SK-N-SH treated with all-trans-retinoic acid at 6 μM for 48 hours (cell line): ENCODE measurements around the gene ST6GALNAC5.

ENCODE experiments used
- ATAC-seq: fragments of 200-7000 bp; cut with Tn5 transposase; 3 replicates; pipeline ENCODE4 v1.9.1; 2020; ENCODE audit warnings: mild to moderate bottlenecking, moderate library complexity
- ARNTL ChIP-seq: fragments of 450-650 bp; formaldehyde crosslinking; IDR thresholded peaks from 2 replicates; pipeline ENCODE4 v1.5.0; 2020; ENCODE audit warnings: low read depth, mild to moderate bottlenecking, moderate library complexity, borderline replicate concordance
- BACH2 ChIP-seq: fragments of 250-450 bp; sonication (Bioruptor Pico); IDR thresholded peaks from 2 replicates; pipeline ENCODE4 v1.9.0; 2021; ENCODE audit warnings: mild to moderate bottlenecking, borderline replicate concordance
- CSDC2 ChIP-seq: fragments of 250-450 bp; sonication (Bioruptor Pico); IDR thresholded peaks from 2 replicates; pipeline ENCODE4 v1.5.0; 2020; ENCODE audit warnings: mild to moderate bottlenecking, moderate library complexity
- ESRRG ChIP-seq: fragments of 250-450 bp; sonication (Bioruptor Pico); IDR thresholded peaks from 2 replicates; pipeline ENCODE4 v1.6.1; 2021; ENCODE audit warnings: mild to moderate bottlenecking
- GLIS3 ChIP-seq: fragments of 250-450 bp; sonication (Bioruptor Pico); IDR thresholded peaks from 2 replicates; pipeline ENCODE4 v1.5.0; 2020; ENCODE audit warnings: mild to moderate bottlenecking, moderate library complexity
- ISL1 ChIP-seq: fragments of 250-450 bp; sonication (Bioruptor Pico); IDR thresholded peaks from 2 replicates; pipeline ENCODE4 v2.1.2; 2022; ENCODE audit warnings: mild to moderate bottlenecking, moderate library complexity
- OSR1 ChIP-seq: fragments of 250-450 bp; sonication (Bioruptor Pico); IDR thresholded peaks from 2 replicates; pipeline ENCODE4 v1.8.0; 2022; ENCODE audit warnings: moderate library complexity, mild to moderate bottlenecking, inconsistent platforms
- PPARA ChIP-seq: fragments of 250-450 bp; sonication (Bioruptor Pico); IDR thresholded peaks from 2 replicates; pipeline ENCODE4 v1.5.0; 2020; ENCODE audit warnings: mild to moderate bottlenecking, borderline replicate concordance
- RARB ChIP-seq: fragments of 250-450 bp; sonication (Bioruptor Pico); IDR thresholded peaks from 2 replicates; pipeline ENCODE4 v1.8.0; 2021; ENCODE audit warnings: mild to moderate bottlenecking, moderate library complexity
- SNAI2 ChIP-seq: fragments of 250-450 bp; sonication (Bioruptor Pico); IDR thresholded peaks from 2 replicates; pipeline ENCODE4 v1.5.0; 2020; ENCODE audit warnings: mild to moderate bottlenecking, moderate library complexity
- TCF4 ChIP-seq: fragments of 250-450 bp; sonication (Bioruptor Pico); IDR thresholded peaks from 2 replicates; pipeline ENCODE4 v1.8.0; 2021; ENCODE audit warnings: mild to moderate bottlenecking, moderate library complexity, borderline replicate concordance
- TOX ChIP-seq: fragments of 250-450 bp; sonication (Bioruptor Pico); IDR thresholded peaks from 2 replicates; pipeline ENCODE4 v1.8.0; 2021; ENCODE audit warnings: mild to moderate bottlenecking, moderate library complexity, borderline replicate concordance
- ZC3H10 ChIP-seq: fragments of 250-450 bp; sonication (Bioruptor Pico); IDR thresholded peaks from 2 replicates; pipeline ENCODE4 v1.5.1; 2021; ENCODE audit warnings: mild to moderate bottlenecking, moderate library complexity
- ZFP3 ChIP-seq: fragments of 250-450 bp; sonication (Bioruptor Pico); IDR thresholded peaks from 2 replicates; pipeline ENCODE4 v1.5.0; 2020; ENCODE audit warnings: mild to moderate bottlenecking, moderate library complexity
- ZNF565 ChIP-seq: fragments of 450-650 bp; formaldehyde crosslinking; conservative IDR thresholded peaks from 2 replicates; pipeline ENCODE4 v1.5.0; 2020; ENCODE audit warnings: low read depth, mild to moderate bottlenecking, moderate library complexity
- ZNF70 ChIP-seq: fragments of 450-650 bp; formaldehyde crosslinking; IDR thresholded peaks from 2 replicates; pipeline ENCODE4 v1.5.0; 2020; ENCODE audit warnings: mild to moderate bottlenecking, moderate library complexity
- ZNF8 ChIP-seq: fragments of 450-650 bp; formaldehyde crosslinking; IDR thresholded peaks from 2 replicates; pipeline ENCODE4 v1.5.0; 2020; ENCODE audit warnings: mild to moderate bottlenecking, moderate library complexity
- TF ChIP-seq, protein P1 (sequence below): fragments of 250-450 bp; sonication (Bioruptor Pico); IDR thresholded peaks from 2 replicates; pipeline ENCODE4 v1.8.0; 2020; ENCODE audit warnings: mild to moderate bottlenecking, moderate library complexity, borderline replicate concordance
- TF ChIP-seq, protein P2 (sequence below): fragments of 250-450 bp; sonication (Bioruptor Pico); IDR thresholded peaks from 2 replicates; pipeline ENCODE4 v1.5.1; 2021; ENCODE audit warnings: mild to moderate bottlenecking, moderate library complexity
- TF ChIP-seq, protein P3 (sequence below): fragments of 250-450 bp; sonication (Bioruptor Pico); IDR thresholded peaks from 2 replicates; pipeline ENCODE4 v1.5.1; 2020; ENCODE audit warnings: low read depth, mild to moderate bottlenecking, moderate library complexity
- TF ChIP-seq, protein P4 (sequence below): fragments of 250-450 bp; sonication (Bioruptor Pico); IDR thresholded peaks from 2 replicates; pipeline ENCODE4 v1.8.0; 2021; ENCODE audit warnings: low read depth, mild to moderate bottlenecking, moderate library complexity, borderline replicate concordance

The ST6GALNAC5 gene

DNA sequence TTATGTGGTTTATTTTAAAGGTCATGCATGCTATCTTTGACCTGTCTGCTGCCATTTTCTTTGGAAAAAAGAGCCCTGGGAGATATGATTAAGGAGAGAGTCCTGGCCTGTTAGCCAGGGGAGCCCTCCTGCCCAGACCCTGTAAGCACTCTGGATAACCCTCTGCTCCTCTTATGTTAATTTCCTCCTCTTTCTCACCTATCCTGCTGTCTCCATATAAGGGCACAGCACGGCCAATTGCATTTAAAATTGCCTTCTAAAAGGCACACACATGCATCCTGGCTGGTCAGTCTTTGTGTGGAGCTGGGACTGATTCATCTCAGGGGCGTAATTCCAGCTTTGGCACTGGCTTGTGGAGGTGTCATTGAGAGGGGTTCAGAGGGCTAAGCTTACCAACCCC lies 158.9 kb downstream of the ST6GALNAC5 start:
- TF ChIP-seq ISL1 (CRISPR knock-in tag) (no peak), ZC3H10 (CRISPR knock-in tag) (no peak), ZNF8 (CRISPR knock-in tag) (no peak), TOX (no peak), ARNTL (CRISPR knock-in tag) (no peak), ZFP3 (no peak), CSDC2 (no peak), ZNF70 (CRISPR knock-in tag) (no peak), OSR1 (CRISPR knock-in tag) (no peak), ZNF565 (CRISPR knock-in tag) (no peak), RARB (CRISPR knock-in tag) (no peak)
- TF ChIP-seq, protein P1, sequence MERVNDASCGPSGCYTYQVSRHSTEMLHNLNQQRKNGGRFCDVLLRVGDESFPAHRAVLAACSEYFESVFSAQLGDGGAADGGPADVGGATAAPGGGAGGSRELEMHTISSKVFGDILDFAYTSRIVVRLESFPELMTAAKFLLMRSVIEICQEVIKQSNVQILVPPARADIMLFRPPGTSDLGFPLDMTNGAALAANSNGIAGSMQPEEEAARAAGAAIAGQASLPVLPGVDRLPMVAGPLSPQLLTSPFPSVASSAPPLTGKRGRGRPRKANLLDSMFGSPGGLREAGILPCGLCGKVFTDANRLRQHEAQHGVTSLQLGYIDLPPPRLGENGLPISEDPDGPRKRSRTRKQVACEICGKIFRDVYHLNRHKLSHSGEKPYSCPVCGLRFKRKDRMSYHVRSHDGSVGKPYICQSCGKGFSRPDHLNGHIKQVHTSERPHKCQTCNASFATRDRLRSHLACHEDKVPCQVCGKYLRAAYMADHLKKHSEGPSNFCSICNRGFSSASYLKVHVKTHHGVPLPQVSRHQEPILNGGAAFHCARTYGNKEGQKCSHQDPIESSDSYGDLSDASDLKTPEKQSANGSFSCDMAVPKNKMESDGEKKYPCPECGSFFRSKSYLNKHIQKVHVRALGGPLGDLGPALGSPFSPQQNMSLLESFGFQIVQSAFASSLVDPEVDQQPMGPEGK = no peak
- TF ChIP-seq, protein P2, sequence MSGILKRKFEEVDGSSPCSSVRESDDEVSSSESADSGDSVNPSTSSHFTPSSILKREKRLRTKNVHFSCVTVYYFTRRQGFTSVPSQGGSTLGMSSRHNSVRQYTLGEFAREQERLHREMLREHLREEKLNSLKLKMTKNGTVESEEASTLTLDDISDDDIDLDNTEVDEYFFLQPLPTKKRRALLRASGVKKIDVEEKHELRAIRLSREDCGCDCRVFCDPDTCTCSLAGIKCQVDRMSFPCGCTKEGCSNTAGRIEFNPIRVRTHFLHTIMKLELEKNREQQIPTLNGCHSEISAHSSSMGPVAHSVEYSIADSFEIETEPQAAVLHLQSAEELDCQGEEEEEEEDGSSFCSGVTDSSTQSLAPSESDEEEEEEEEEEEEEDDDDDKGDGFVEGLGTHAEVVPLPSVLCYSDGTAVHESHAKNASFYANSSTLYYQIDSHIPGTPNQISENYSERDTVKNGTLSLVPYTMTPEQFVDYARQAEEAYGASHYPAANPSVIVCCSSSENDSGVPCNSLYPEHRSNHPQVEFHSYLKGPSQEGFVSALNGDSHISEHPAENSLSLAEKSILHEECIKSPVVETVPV (CRISPR knock-in tag) = no peak
- TF ChIP-seq, protein P3, sequence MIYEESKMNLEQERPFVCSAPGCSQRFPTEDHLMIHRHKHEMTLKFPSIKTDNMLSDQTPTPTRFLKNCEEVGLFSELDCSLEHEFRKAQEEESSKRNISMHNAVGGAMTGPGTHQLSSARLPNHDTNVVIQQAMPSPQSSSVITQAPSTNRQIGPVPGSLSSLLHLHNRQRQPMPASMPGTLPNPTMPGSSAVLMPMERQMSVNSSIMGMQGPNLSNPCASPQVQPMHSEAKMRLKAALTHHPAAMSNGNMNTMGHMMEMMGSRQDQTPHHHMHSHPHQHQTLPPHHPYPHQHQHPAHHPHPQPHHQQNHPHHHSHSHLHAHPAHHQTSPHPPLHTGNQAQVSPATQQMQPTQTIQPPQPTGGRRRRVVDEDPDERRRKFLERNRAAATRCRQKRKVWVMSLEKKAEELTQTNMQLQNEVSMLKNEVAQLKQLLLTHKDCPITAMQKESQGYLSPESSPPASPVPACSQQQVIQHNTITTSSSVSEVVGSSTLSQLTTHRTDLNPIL (CRISPR knock-in tag) = no peak
- ATAC-seq = no peak

DNA sequence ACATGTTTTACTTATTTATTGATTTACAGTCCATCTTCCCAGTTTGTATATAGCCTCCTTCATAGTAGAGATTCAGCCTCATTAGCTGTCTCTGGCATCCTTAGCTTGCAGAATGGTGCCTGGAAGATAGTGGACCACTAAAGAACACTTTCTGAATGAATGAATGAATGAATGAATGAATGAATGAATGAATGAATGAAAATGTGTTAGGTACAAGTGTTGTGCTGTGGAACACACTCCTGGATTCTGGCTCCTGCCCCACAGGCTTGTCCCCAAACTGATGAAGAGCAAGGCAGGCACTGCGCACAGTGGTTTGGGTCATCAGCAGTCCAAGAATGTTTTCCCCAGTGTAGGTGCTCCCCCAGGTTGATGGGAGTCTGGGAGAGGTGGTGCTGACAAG lies 159.4 kb downstream of the ST6GALNAC5 start:
- no peak for ATAC-seq
- no peak for TF ChIP-seq ARNTL (CRISPR knock-in tag)
- no peak for TF ChIP-seq CSDC2
- TF ChIP-seq ZNF565 (CRISPR knock-in tag) = no peak
- no peak for TF ChIP-seq PPARA (CRISPR knock-in tag)
- TF ChIP-seq, all 23 proteins: peak for 0

DNA sequence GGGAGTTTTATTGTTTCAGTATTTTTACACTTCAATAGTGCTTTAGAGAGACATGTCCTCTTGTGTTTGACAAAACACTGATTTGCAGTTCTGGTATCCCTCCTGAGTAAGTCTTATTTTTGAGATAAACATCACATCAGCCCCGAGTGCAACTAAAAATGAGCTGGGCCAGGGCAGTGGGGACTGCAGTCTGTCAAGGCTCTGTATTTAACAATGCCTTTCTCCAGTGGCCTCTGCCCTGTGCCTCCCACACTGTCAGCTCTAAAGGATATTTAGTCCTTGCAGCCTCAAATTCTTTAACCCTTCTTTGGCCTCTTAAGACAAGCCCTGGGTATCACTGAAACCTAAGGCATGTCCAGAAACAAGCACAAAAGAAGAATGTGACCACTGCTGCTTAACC lies 160.6 kb downstream of the ST6GALNAC5 start:
- no peak for ATAC-seq
- no peak for TF ChIP-seq ZNF565 (CRISPR knock-in tag)

DNA sequence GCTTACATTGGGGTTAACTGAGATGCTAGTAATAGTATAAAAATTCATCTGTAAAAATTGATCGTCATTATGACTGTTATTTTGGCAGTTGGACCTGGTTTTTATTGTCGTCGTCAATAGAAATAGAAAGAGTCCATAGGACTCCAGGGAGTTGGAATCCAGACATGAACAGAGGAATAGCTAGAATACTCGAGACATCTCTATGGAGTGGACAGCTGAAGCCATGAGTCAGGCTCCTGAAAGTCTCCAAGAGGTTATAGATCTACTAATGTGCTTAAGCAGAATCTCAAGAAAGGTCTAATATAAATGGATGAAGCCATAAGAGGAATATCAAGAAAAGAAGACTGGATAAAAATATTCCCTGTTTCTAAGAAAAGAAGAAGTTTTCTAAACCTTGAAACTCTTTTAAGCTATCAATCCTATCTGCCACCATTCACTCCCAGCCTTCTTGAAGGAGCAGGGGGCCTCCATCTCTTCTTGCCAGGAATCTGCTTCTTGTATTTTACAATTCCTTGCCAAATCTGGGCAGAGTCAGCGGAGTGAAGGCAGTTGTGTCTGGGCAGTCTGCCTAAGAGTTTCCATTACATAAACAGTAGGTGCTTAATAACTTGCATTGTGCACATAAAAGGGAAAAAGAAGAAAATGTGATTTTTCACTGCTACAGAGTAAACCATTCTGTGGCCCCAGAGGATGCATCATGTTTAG lies 163.3 kb downstream of the ST6GALNAC5 start:
- TF ChIP-seq ESRRG (CRISPR knock-in tag) (no peak), ISL1 (CRISPR knock-in tag) (no peak), ZNF8 (CRISPR knock-in tag) (no peak), BACH2 (CRISPR knock-in tag) (no peak), SNAI2 (no peak), ZNF70 (CRISPR knock-in tag) (no peak), TOX (no peak), RARB (CRISPR knock-in tag) (no peak), GLIS3 (no peak), CSDC2 (no peak), TCF4 (CRISPR knock-in tag) (no peak), ZC3H10 (CRISPR knock-in tag) (no peak)
- TF ChIP-seq, protein P3 (CRISPR knock-in tag) = no peak
- TF ChIP-seq, protein P1 = no peak
- TF ChIP-seq, protein P4, sequence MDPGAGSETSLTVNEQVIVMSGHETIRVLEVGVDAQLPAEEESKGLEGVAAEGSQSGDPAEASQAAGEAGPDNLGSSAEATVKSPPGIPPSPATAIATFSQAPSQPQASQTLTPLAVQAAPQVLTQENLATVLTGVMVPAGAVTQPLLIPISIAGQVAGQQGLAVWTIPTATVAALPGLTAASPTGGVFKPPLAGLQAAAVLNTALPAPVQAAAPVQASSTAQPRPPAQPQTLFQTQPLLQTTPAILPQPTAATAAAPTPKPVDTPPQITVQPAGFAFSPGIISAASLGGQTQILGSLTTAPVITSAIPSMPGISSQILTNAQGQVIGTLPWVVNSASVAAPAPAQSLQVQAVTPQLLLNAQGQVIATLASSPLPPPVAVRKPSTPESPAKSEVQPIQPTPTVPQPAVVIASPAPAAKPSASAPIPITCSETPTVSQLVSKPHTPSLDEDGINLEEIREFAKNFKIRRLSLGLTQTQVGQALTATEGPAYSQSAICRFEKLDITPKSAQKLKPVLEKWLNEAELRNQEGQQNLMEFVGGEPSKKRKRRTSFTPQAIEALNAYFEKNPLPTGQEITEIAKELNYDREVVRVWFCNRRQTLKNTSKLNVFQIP (CRISPR knock-in tag) = no peak

More for the DNA sequence above, 163.3 kb downstream of the ST6GALNAC5 start:
- no peak for ATAC-seq
